GM12878 (cell line): ENCODE results near the gene SMOC1. TPM values are rescaled to one million over a fixed set of nuclear protein-coding genes. Genes with fewer than 3 reads are reported as not detected.

ENCODE experiments used
- ASH2L ChIP-seq: fragments of 300-600, 200-600 bp; sonication (generic); IDR thresholded peaks from 2 replicates; pipeline ENCODE4 v1.6.1; 2017; ENCODE audit warnings: low read depth, mild to moderate bottlenecking, borderline replicate concordance
- CREM ChIP-seq: IDR thresholded peaks from 2 replicates; pipeline ENCODE4 v1.6.1; 2014; ENCODE audit warnings: antibody characterized with exemption, low read depth
- PML ChIP-seq: IDR thresholded peaks from 2 replicates; pipeline ENCODE4 v1.6.1; 2012; ENCODE audit warnings: low read length, inconsistent platforms
- polyA plus RNA-seq, 11 experiments: library from polyadenylated mRNA; depleted of rRNA in 4 of 11; unstranded in 6 of 11; stranded (reverse) in 5 of 11; fragments of >200 nt; fragmentation: Nextera tagmentation in 4 of 11; fragmentation: Illumina TruSeq in 1 of 11; extraction: Ambion mirVana in 4 of 11; extraction: Trizol in 1 of 11; gene quantifications; 1 replicate in 1 of 11; 2 replicates in 10 of 11; pipeline versions ENCODE4 v1.2.1 to v1.2.3, GENCODE V29; 2011 to 2016; ENCODE audit warnings: inconsistent platforms in 2 of 11, missing spikeins in 2 of 11, low read depth in 1 of 11
- total RNA-seq, 4 experiments: library from RNA; depleted of rRNA in 3 of 4; stranded (reverse); fragments of >200 nt in 3 of 4; fragmentation: Illumina TruSeq in 1 of 4; extraction: Trizol in 1 of 4; gene quantifications; 2 replicates each; pipeline versions ENCODE4 v1.2.1 to v1.2.3, GENCODE V29; 2013 to 2021
- TF ChIP-seq, protein P1 (sequence below): IDR thresholded peaks from 2 replicates; pipeline ENCODE4 v1.6.1; 2012; ENCODE audit warnings: improper control_type of control experiment, low read depth, low read length; ENCODE audit not compliant: insufficient replicate concordance
- TF ChIP-seq, protein P2 (sequence below): fragments of 450-650 bp; IDR thresholded peaks from 2 replicates; pipeline ENCODE4 v1.6.1; 2018; ENCODE audit warnings: mild to moderate bottlenecking, low read depth, moderate library complexity; ENCODE audit not compliant: partially characterized antibody

SMOC1 gene
- total and polyA plus RNA-seq, 10 of the 15 experiments (the other 5 are each of a cell fraction or from before 2014, with no cell fraction given): 0.03 to 0.26 (median 0.14) TPM; not detected in 7

DNA sequence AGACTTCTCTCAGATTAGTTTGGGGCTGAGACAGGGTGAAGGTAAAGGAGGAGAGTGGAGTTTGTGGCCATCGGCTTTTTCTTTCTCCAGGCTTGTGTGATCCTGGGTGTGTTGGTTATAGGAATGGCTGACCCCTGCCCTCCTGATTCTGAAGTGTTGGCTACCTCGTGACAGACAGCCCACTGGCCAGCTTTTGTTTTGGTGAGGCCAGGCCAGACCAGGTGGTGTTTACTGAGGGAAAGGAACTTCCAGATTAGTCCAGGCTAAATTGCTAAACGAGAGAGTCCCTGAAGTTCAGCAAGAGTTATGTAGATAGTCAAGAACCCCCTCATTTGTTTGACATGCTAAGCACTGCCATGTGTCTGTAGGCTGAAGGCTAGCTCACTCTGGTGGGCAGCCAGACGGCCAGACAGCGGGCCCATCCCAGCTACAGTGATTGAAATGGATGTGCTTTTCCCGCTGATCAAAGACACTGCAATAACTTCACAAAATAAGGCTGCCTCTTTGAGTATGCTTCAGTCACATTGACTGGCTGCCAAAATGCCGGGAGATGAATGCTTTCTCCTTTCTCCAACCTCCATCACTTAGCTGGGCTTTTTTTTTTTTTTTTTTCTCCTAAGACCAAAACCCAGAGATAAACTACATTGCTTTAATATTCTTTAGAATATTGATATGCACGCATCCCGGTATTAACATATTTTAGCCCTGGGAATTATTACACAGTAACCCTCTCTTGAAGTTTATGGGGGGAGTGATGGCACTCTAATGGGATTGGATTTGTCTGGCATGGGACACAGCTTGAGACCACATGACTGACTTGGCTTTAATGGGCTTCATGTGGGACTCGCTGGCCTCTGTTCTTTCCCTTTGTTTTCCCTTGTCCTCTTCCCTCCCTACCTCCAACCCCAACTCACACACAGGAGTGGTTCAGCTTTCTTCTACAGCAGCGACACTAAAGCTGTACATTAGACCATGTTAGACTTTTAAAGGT lies 76.9 kb downstream of the SMOC1 start (continued):
- TF ChIP-seq, protein P1, sequence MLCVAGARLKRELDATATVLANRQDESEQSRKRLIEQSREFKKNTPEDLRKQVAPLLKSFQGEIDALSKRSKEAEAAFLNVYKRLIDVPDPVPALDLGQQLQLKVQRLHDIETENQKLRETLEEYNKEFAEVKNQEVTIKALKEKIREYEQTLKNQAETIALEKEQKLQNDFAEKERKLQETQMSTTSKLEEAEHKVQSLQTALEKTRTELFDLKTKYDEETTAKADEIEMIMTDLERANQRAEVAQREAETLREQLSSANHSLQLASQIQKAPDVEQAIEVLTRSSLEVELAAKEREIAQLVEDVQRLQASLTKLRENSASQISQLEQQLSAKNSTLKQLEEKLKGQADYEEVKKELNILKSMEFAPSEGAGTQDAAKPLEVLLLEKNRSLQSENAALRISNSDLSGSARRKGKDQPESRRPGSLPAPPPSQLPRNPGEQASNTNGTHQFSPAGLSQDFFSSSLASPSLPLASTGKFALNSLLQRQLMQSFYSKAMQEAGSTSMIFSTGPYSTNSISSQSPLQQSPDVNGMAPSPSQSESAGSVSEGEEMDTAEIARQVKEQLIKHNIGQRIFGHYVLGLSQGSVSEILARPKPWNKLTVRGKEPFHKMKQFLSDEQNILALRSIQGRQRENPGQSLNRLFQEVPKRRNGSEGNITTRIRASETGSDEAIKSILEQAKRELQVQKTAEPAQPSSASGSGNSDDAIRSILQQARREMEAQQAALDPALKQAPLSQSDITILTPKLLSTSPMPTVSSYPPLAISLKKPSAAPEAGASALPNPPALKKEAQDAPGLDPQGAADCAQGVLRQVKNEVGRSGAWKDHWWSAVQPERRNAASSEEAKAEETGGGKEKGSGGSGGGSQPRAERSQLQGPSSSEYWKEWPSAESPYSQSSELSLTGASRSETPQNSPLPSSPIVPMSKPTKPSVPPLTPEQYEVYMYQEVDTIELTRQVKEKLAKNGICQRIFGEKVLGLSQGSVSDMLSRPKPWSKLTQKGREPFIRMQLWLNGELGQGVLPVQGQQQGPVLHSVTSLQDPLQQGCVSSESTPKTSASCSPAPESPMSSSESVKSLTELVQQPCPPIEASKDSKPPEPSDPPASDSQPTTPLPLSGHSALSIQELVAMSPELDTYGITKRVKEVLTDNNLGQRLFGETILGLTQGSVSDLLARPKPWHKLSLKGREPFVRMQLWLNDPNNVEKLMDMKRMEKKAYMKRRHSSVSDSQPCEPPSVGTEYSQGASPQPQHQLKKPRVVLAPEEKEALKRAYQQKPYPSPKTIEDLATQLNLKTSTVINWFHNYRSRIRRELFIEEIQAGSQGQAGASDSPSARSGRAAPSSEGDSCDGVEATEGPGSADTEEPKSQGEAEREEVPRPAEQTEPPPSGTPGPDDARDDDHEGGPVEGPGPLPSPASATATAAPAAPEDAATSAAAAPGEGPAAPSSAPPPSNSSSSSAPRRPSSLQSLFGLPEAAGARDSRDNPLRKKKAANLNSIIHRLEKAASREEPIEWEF: no peak
- TF ChIP-seq, protein P2, sequence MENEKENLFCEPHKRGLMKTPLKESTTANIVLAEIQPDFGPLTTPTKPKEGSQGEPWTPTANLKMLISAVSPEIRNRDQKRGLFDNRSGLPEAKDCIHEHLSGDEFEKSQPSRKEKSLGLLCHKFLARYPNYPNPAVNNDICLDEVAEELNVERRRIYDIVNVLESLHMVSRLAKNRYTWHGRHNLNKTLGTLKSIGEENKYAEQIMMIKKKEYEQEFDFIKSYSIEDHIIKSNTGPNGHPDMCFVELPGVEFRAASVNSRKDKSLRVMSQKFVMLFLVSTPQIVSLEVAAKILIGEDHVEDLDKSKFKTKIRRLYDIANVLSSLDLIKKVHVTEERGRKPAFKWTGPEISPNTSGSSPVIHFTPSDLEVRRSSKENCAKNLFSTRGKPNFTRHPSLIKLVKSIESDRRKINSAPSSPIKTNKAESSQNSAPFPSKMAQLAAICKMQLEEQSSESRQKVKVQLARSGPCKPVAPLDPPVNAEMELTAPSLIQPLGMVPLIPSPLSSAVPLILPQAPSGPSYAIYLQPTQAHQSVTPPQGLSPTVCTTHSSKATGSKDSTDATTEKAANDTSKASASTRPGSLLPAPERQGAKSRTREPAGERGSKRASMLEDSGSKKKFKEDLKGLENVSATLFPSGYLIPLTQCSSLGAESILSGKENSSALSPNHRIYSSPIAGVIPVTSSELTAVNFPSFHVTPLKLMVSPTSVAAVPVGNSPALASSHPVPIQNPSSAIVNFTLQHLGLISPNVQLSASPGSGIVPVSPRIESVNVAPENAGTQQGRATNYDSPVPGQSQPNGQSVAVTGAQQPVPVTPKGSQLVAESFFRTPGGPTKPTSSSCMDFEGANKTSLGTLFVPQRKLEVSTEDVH: no peak
- no peak for TF ChIP-seq ASH2L
- no peak for TF ChIP-seq CREM
- no peak for TF ChIP-seq PML
